SK-N-SH treated with all-trans-retinoic acid at 6 μM for 48 hours (cell line): ENCODE data around the gene CHID1.

Source experiments
- GLIS3 ChIP-seq: fragments of 250-450 bp; sonication (Bioruptor Pico); IDR thresholded peaks from 2 replicates; pipeline ENCODE4 v1.5.0; 2020; ENCODE audit warnings: mild to moderate bottlenecking, moderate library complexity
- PPARA ChIP-seq: fragments of 250-450 bp; sonication (Bioruptor Pico); IDR thresholded peaks from 2 replicates; pipeline ENCODE4 v1.5.0; 2020; ENCODE audit warnings: mild to moderate bottlenecking, borderline replicate concordance
- RARB ChIP-seq: fragments of 250-450 bp; sonication (Bioruptor Pico); IDR thresholded peaks from 2 replicates; pipeline ENCODE4 v1.8.0; 2021; ENCODE audit warnings: mild to moderate bottlenecking, moderate library complexity
- TCF4 ChIP-seq: fragments of 250-450 bp; sonication (Bioruptor Pico); IDR thresholded peaks from 2 replicates; pipeline ENCODE4 v1.8.0; 2021; ENCODE audit warnings: mild to moderate bottlenecking, moderate library complexity, borderline replicate concordance
- TOX ChIP-seq: fragments of 250-450 bp; sonication (Bioruptor Pico); IDR thresholded peaks from 2 replicates; pipeline ENCODE4 v1.8.0; 2021; ENCODE audit warnings: mild to moderate bottlenecking, moderate library complexity, borderline replicate concordance
- ZC3H10 ChIP-seq: fragments of 250-450 bp; sonication (Bioruptor Pico); IDR thresholded peaks from 2 replicates; pipeline ENCODE4 v1.5.1; 2021; ENCODE audit warnings: mild to moderate bottlenecking, moderate library complexity

- no peak for TF ChIP-seq RARB (CRISPR knock-in tag)
- TF ChIP-seq GLIS3 (CRISPR knock-in tag), result no peak
- TF ChIP-seq TOX (CRISPR knock-in tag), result no peak
- TF ChIP-seq ZC3H10 (CRISPR knock-in tag), result no peak
- no peak for TF ChIP-seq PPARA (CRISPR knock-in tag)
- TF ChIP-seq TCF4 (CRISPR knock-in tag), result no peak
Measured at GRCh38 chr11:837990-838307, 72.7 kb downstream of the CHID1 start.
